GM12891 (cell line): Measurements from ENCODE around the gene POLR1D.

Source experiments
- POLR2A ChIP-seq: IDR thresholded peaks from 2 replicates; pipeline ENCODE4 v1.6.1; 2011; ENCODE audit warnings: low read depth, low read length, control low read depth
- POLR2AphosphoS5 ChIP-seq: IDR thresholded peaks from 2 replicates; pipeline ENCODE4 v1.6.1; 2011; ENCODE audit warnings: low read depth, low read length, control low read depth
- SPI1 ChIP-seq: IDR thresholded peaks from 2 replicates; pipeline ENCODE4 v1.6.1; 2011; ENCODE audit warnings: low read depth, low read length, control low read depth
- TAF1 ChIP-seq: IDR thresholded peaks from 2 replicates; pipeline ENCODE4 v1.6.1; 2011; ENCODE audit warnings: low read depth, low read length, control low read depth

GRCh38 chr13:27635266-27635665 lies 13.6 kb downstream of the POLR1D start:
- TF ChIP-seq POLR2A (no peak), POLR2AphosphoS5 (no peak), TAF1 (no peak), SPI1 (no peak)
